Cardiac fibroblast (primary cell): ENCODE data around the gene PTPN18.

Experiments
- DNase-seq, 2 donors: peaks; one replicate each; pipeline versions ENCODE4 v3.0.0 to v3.0.0-alpha.2; 2010; ENCODE audit warnings: low read depth in 2 of 2
- H3K4me3 ChIP-seq, 2 donors: replicated peaks in 1 of 2; 1 replicate in 1 of 2; 2 replicates in 1 of 2; pipeline ENCODE4 v1.5.1; 2011; ENCODE audit warnings: low read depth in 2 of 2, low read length in 2 of 2, mild to moderate bottlenecking in 2 of 2, moderate library complexity in 1 of 2
- TF ChIP-seq, protein P1 (sequence below): IDR thresholded peaks from one replicate; pipeline ENCODE4 v1.5.1; 2011; ENCODE audit warnings: low read depth, mild to moderate bottlenecking, low read length, inconsistent platforms

The PTPN18 gene

DNA sequence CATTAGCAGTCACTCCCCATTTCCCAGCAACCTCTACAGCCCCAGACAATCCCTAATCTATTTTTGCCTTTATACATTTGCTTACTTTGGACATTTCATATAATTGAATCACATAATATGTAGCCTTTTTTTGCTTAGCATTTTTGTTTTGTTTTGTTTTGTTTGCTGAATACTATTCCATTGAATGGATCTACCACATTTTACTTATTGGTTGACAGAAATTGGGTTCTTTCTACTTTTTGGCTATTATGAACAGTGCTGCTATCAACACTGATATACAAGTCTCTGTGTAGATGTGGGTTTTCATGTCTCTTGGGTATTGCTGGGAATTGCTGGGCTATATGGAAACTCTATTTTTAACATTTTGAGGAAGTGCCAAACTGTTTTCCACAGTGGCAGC is 7.6 kb downstream of the PTPN18 start:
- TF ChIP-seq, protein P1, sequence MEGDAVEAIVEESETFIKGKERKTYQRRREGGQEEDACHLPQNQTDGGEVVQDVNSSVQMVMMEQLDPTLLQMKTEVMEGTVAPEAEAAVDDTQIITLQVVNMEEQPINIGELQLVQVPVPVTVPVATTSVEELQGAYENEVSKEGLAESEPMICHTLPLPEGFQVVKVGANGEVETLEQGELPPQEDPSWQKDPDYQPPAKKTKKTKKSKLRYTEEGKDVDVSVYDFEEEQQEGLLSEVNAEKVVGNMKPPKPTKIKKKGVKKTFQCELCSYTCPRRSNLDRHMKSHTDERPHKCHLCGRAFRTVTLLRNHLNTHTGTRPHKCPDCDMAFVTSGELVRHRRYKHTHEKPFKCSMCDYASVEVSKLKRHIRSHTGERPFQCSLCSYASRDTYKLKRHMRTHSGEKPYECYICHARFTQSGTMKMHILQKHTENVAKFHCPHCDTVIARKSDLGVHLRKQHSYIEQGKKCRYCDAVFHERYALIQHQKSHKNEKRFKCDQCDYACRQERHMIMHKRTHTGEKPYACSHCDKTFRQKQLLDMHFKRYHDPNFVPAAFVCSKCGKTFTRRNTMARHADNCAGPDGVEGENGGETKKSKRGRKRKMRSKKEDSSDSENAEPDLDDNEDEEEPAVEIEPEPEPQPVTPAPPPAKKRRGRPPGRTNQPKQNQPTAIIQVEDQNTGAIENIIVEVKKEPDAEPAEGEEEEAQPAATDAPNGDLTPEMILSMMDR: no peak
- DNase-seq: no peak
- no peak overlapping the region for H3K4me3 ChIP-seq

- TF ChIP-seq, protein P1: no peak
- no peak for DNase-seq
- no peak overlapping the region for H3K4me3 ChIP-seq
These were observed 9.2 kb downstream of the PTPN18 start for GRCh38 chr2:130365075-130365474.

DNA sequence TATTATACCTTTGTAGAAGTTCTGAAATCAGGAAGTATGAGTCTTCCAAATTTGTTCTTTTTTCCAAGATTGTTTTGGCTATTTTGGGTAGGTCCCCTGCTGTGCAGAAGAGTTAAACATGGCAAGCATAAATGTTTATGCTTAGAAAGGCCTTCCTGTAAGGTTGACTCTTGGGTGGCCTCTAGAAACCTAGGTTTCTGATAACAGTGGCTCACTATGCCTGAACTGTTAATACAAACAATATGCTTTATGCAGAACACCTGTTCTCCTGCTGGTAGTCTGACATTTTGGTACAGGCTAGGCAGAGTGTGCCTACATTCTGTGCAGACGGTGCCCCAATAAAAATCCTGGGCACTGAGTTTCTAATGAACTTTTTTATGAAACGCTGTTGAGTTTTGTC is 10.1 kb downstream of the PTPN18 start:
- H3K4me3 ChIP-seq: no peak overlapping the region
- TF ChIP-seq, protein P1: no peak
- no peak for DNase-seq

GRCh38 chr2:130366720-130367119 is 10.9 kb downstream of the PTPN18 start:
- TF ChIP-seq, protein P1: no peak

GRCh38 chr2:130368786-130369185 is 12.9 kb downstream of the PTPN18 start:
- no peak overlapping the region for H3K4me3 ChIP-seq
- DNase-seq: no peak
- TF ChIP-seq, protein P1: no peak

More at GRCh38 chr2:130366720-130367119, 10.9 kb downstream of the PTPN18 start:
- DNase-seq: no peak
- no peak overlapping the region for H3K4me3 ChIP-seq

GRCh38 chr2:130369311-130369964 is 13.6 kb downstream of the PTPN18 start:
- H3K4me3 ChIP-seq: no peak overlapping the region
- DNase-seq: no peak
- TF ChIP-seq, protein P1: no peak

GRCh38 chr2:130369965-130370341 is 14.1 kb downstream of the PTPN18 start:
- TF ChIP-seq, protein P1: no peak
- no peak overlapping the region for H3K4me3 ChIP-seq
- no peak for DNase-seq
